ENCODE measurements around the gene FRMPD1.

DNA sequence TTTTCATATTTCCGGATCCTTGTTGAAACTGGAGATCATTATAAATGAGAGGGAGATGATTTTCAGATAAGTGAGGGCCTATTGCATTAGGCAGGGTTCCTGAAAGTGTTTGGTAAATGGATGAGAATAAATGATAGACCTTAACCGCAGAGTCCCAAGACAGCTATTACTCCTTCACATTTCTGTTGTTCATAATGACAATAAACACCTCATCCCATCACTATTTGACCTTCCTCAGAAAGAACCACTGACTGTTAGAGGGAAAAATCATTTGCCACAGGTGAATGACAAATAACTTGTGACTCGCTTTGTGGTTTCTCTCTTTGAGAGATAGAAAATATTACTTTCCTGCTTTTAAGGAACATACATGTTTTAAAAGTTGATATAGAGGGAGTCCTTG lies 55.5 kb downstream of the FRMPD1 start:
- no peak for TF ChIP-seq CTCF (conservative IDR thresholded peaks at IDR 0.05)
- no peak for TF ChIP-seq EZH2 (IDR thresholded peaks at IDR 0.05; ENCODE audit: low read depth)
